ENCODE results near the gene SLC6A8.
"Not testable (repeated sequence)": the region's sequence is repeated elsewhere in the genome, so short reads cannot be mapped to it uniquely, and the experiment has no call there.

SLC6A8 gene

GRCh38 chrX:153694687-153695270, 7.1 kb downstream of the SLC6A8 start:
- H2BK15ac ChIP-seq (replicated peaks; ENCODE audit: low read depth) = no peak overlapping the region
- H3K23ac ChIP-seq (ENCODE audit: low read length) = no peak overlapping the region
- H3K56ac ChIP-seq (ENCODE audit: low read length) = no peak overlapping the region
- H3K4ac ChIP-seq (ENCODE audit: low read depth, low read length) = no peak overlapping the region
- H2BK5ac ChIP-seq (ENCODE audit: low read length) = no peak overlapping the region
- no peak overlapping the region for H3K9ac ChIP-seq (ENCODE audit: low read length)
- DNase-seq = no peak
- WGBS (ENCODE audit: extremely low coverage, insufficient coverage, low lambda C conversion rate) = no CpG with 5 or more reads among the region's 23 CpGs
- no peak overlapping the region for H3K18ac ChIP-seq (ENCODE audit: low read length)
- H2AK5ac ChIP-seq (ENCODE audit: low read length) = no peak overlapping the region
- no peak overlapping the region for H2BK120ac ChIP-seq (ENCODE audit: low read depth, low read length)
- no peak overlapping the region for H3K27ac ChIP-seq (ENCODE audit: low read depth, low read length)
- no peaks in the 10 kb centered on the region for H3K27me3 ChIP-seq (ENCODE audit: insufficient read depth, low read length, poor library complexity)
- no peaks in the 10 kb centered on the region for H3K79me1 ChIP-seq (ENCODE audit: low read length)
- no peaks in the 10 kb centered on the region for H3K4me1 ChIP-seq (ENCODE audit: control insufficient read depth, low read depth, low read length)
- H4K5ac ChIP-seq (ENCODE audit: low read length) = no peak overlapping the region
- H3K36me3 ChIP-seq (ENCODE audit: control insufficient read depth, insufficient read depth, low read length) = no peaks in the 10 kb centered on the region
- H3K4me3 ChIP-seq (ENCODE audit: low read length) = no peak overlapping the region
- H4K8ac ChIP-seq (ENCODE audit: low read depth, low read length) = no peak overlapping the region
- no peak overlapping the region for H3K4me2 ChIP-seq (ENCODE audit: low read length)
- no peaks in the 10 kb centered on the region for H3K79me2 ChIP-seq (ENCODE audit: control insufficient read depth, insufficient read depth, low read length)

DNA sequence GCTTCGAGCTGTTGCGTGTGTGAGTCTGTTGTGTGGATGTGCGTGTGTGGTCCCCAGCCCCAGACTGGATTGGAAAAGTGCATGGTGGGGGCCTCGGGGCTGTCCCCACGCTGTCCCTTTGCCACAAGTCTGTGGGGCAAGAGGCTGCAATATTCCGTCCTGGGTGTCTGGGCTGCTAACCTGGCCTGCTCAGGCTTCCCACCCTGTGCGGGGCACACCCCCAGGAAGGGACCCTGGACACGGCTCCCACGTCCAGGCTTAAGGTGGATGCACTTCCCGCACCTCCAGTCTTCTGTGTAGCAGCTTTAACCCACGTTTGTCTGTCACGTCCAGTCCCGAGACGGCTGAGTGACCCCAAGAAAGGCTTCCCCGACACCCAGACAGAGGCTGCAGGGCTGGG, 8.4 kb downstream of the SLC6A8 start:
- no CpG with 5 or more reads among the region's 15 CpGs for WGBS (ENCODE audit: extremely low coverage, insufficient coverage, low lambda C conversion rate)
- no peak for DNase-seq
- no peaks in the 10 kb centered on the region for H3K36me3 ChIP-seq (ENCODE audit: control insufficient read depth, insufficient read depth, low read length)

GRCh38 chrX:153696538-153696937, 8.8 kb downstream of the SLC6A8 start:
- not testable (repeated sequence) for H2BK5ac ChIP-seq (ENCODE audit: low read length); H3K56ac ChIP-seq (ENCODE audit: low read length); H3K27me3 ChIP-seq (ENCODE audit: insufficient read depth, low read length, poor library complexity); H3K79me1 ChIP-seq (ENCODE audit: low read length); H3K9ac ChIP-seq (ENCODE audit: low read length); H2BK15ac ChIP-seq (replicated peaks; ENCODE audit: low read depth); H4K8ac ChIP-seq (ENCODE audit: low read depth, low read length); H3K36me3 ChIP-seq (ENCODE audit: control insufficient read depth, insufficient read depth, low read length); H3K27ac ChIP-seq (ENCODE audit: low read depth, low read length); H2AK5ac ChIP-seq (ENCODE audit: low read length); DNase-seq; H3K4ac ChIP-seq (ENCODE audit: low read depth, low read length); H3K79me2 ChIP-seq (ENCODE audit: control insufficient read depth, insufficient read depth, low read length); H3K4me3 ChIP-seq (ENCODE audit: low read length); H2BK120ac ChIP-seq (ENCODE audit: low read depth, low read length); H3K4me2 ChIP-seq (ENCODE audit: low read length); H4K5ac ChIP-seq (ENCODE audit: low read length); H3K4me1 ChIP-seq (ENCODE audit: control insufficient read depth, low read depth, low read length); H3K18ac ChIP-seq (ENCODE audit: low read length); H3K23ac ChIP-seq (ENCODE audit: low read length)
- no CpG with 5 or more reads among the region's 10 CpGs for WGBS (ENCODE audit: extremely low coverage, insufficient coverage, low lambda C conversion rate)

More for the DNA sequence above, 8.4 kb downstream of the SLC6A8 start:
- no peaks in the 10 kb centered on the region for H3K27me3 ChIP-seq (ENCODE audit: insufficient read depth, low read length, poor library complexity)
- H3K23ac ChIP-seq (ENCODE audit: low read length) = no peak overlapping the region
- H2BK120ac ChIP-seq (ENCODE audit: low read depth, low read length) = no peak overlapping the region
- H3K4me3 ChIP-seq (ENCODE audit: low read length) = no peak overlapping the region
- no peaks in the 10 kb centered on the region for H3K79me1 ChIP-seq (ENCODE audit: low read length)
- H2AK5ac ChIP-seq (ENCODE audit: low read length) = no peak overlapping the region
- H4K5ac ChIP-seq (ENCODE audit: low read length) = no peak overlapping the region
- H3K4me1 ChIP-seq (ENCODE audit: control insufficient read depth, low read depth, low read length) = no peaks in the 10 kb centered on the region
- no peak overlapping the region for H3K4me2 ChIP-seq (ENCODE audit: low read length)
- no peak overlapping the region for H2BK15ac ChIP-seq (replicated peaks; ENCODE audit: low read depth)
- no peak overlapping the region for H4K8ac ChIP-seq (ENCODE audit: low read depth, low read length)
- no peak overlapping the region for H2BK5ac ChIP-seq (ENCODE audit: low read length)
- no peak overlapping the region for H3K9ac ChIP-seq (ENCODE audit: low read length)
- H3K27ac ChIP-seq (ENCODE audit: low read depth, low read length) = no peak overlapping the region
- no peak overlapping the region for H3K4ac ChIP-seq (ENCODE audit: low read depth, low read length)
- no peak overlapping the region for H3K56ac ChIP-seq (ENCODE audit: low read length)
- no peak overlapping the region for H3K18ac ChIP-seq (ENCODE audit: low read length)
- no peaks in the 10 kb centered on the region for H3K79me2 ChIP-seq (ENCODE audit: control insufficient read depth, insufficient read depth, low read length)

- H3K79me1 ChIP-seq (ENCODE audit: low read length); H3K4me2 ChIP-seq (ENCODE audit: low read length); H3K79me2 ChIP-seq (ENCODE audit: control insufficient read depth, insufficient read depth, low read length); H4K8ac ChIP-seq (ENCODE audit: low read depth, low read length); H3K4ac ChIP-seq (ENCODE audit: low read depth, low read length); H3K18ac ChIP-seq (ENCODE audit: low read length); H2BK120ac ChIP-seq (ENCODE audit: low read depth, low read length); H3K23ac ChIP-seq (ENCODE audit: low read length); H3K4me3 ChIP-seq (ENCODE audit: low read length); H4K5ac ChIP-seq (ENCODE audit: low read length); H2BK15ac ChIP-seq (replicated peaks; ENCODE audit: low read depth); H2AK5ac ChIP-seq (ENCODE audit: low read length); H3K27me3 ChIP-seq (ENCODE audit: insufficient read depth, low read length, poor library complexity); H3K4me1 ChIP-seq (ENCODE audit: control insufficient read depth, low read depth, low read length); DNase-seq; H3K56ac ChIP-seq (ENCODE audit: low read length); H3K9ac ChIP-seq (ENCODE audit: low read length); H3K36me3 ChIP-seq (ENCODE audit: control insufficient read depth, insufficient read depth, low read length); H2BK5ac ChIP-seq (ENCODE audit: low read length); H3K27ac ChIP-seq (ENCODE audit: low read depth, low read length): not testable (repeated sequence)
- no CpG with 5 or more reads among the region's 16 CpGs for WGBS (ENCODE audit: extremely low coverage, insufficient coverage, low lambda C conversion rate)
These were observed 9.4 kb downstream of the SLC6A8 start for GRCh38 chrX:153696986-153697722.

DNA sequence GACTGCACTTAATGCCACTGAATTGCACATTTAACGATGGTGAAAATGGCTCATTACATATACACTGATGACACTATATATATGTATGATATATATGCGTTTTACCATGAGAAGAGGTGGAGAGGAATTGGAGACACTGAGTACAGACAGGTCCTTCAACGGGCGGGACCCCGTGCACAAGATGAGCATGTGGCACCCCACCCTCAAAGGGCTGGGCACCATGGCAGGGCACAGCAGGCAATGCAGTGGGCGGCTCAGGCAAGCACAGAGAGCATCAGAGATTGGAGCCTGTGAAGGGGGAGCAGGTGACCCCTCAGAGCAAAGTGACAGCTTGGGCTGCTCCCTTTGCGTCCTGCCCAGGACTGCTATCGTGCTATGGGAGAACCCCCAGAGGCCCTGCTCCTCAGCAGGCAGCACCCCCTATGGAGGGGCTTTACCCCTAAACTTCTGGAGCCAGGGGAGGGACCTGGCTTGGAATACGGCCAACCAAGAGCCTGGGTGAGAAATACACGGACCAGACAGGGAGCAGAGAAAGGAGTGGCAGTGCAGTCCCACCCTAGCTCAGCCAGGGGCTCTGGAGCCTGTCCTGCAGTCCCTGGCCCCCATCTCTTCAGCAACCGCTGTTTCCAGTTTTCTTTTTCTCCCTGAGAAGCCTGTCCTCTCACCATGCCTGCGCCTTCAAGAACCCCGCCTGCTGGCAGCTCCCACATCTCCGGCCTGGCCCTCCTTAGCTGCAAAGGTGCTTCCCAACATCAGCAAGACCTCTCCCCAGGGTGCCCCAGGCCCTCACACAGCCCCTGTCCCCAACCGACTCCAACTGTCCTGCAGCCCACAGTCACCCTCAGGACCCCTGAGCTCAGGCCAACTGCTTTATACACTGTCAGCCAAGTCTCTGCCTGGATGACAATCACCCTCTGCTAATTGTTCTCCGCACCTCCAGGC, 10.5 kb downstream of the SLC6A8 start:
- DNase-seq = no peak
- Histone ChIP-seq H2BK120ac (ENCODE audit: low read depth, low read length) (no peak overlapping the region), H3K27me3 (ENCODE audit: insufficient read depth, low read length, poor library complexity) (no peaks in the 10 kb centered on the region), H3K4me3 (ENCODE audit: low read length) (no peak overlapping the region), H3K4ac (ENCODE audit: low read depth, low read length) (no peak overlapping the region), H3K9ac (ENCODE audit: low read length) (no peak overlapping the region), H3K4me2 (ENCODE audit: low read length) (no peak overlapping the region), H3K4me1 (ENCODE audit: control insufficient read depth, low read depth, low read length) (no peaks in the 10 kb centered on the region), H2BK15ac (replicated peaks; ENCODE audit: low read depth) (no peak overlapping the region), H2AK5ac (ENCODE audit: low read length) (no peak overlapping the region), H4K5ac (ENCODE audit: low read length) (no peak overlapping the region), H3K18ac (ENCODE audit: low read length) (no peak overlapping the region), H4K8ac (ENCODE audit: low read depth, low read length) (no peak overlapping the region), H3K23ac (ENCODE audit: low read length) (no peak overlapping the region), H3K27ac (ENCODE audit: low read depth, low read length) (no peak overlapping the region), H3K79me1 (ENCODE audit: low read length) (no peaks in the 10 kb centered on the region), H3K36me3 (ENCODE audit: control insufficient read depth, insufficient read depth, low read length) (no peaks in the 10 kb centered on the region), H2BK5ac (ENCODE audit: low read length) (no peak overlapping the region), H3K79me2 (ENCODE audit: control insufficient read depth, insufficient read depth, low read length) (no peaks in the 10 kb centered on the region), H3K56ac (ENCODE audit: low read length) (no peak overlapping the region)
- WGBS (ENCODE audit: extremely low coverage, insufficient coverage, low lambda C conversion rate) = no CpG with 5 or more reads among the region's 16 CpGs
